Measurements from ENCODE around the gene ANKK1.

Gene ANKK1

DNA sequence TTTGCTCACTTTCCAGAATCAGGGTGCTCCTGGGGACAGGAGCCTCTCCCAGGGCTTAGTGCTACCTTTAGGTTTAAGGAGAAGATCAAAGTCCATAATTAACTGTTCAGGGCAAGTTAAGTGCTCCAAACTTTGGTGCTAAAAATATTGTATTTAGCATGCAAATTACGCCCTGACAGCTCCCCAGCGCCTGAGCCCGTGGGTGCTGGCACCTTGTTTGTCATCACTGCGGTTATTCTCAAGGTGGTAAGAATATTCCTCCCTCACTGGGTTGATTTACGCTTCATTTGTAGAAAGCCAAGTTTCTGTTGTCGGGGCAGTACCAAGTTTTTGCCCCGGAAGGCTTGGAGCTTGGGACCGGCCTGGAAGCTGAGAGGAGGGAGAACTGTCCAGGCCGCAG lies 21.3 kb downstream of the ANKK1 start:
- DNase-seq (ENCODE audit: low spot score), result no peak

DNA sequence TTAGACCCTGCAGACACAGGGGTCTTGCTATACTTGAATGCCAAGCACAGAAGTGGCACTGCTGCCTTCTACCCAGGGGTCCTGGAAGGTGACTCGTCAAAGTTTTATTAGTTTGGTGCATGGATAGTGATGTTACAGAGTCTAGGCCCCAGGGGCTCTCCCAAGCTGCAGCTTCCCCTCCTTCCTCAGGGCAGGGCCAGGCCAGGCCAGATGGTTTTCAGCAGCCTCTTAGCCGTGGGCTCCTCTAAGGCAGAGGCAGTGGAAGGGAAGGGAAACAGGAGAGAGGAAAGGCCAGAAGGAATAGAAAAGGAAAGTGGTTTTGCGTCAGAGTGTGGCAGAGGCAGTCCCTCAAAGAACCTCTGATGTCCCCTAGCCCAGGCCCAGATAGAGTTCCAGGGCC lies 21.9 kb downstream of the ANKK1 start:
- no peak for DNase-seq (ENCODE audit: low spot score)

DNA sequence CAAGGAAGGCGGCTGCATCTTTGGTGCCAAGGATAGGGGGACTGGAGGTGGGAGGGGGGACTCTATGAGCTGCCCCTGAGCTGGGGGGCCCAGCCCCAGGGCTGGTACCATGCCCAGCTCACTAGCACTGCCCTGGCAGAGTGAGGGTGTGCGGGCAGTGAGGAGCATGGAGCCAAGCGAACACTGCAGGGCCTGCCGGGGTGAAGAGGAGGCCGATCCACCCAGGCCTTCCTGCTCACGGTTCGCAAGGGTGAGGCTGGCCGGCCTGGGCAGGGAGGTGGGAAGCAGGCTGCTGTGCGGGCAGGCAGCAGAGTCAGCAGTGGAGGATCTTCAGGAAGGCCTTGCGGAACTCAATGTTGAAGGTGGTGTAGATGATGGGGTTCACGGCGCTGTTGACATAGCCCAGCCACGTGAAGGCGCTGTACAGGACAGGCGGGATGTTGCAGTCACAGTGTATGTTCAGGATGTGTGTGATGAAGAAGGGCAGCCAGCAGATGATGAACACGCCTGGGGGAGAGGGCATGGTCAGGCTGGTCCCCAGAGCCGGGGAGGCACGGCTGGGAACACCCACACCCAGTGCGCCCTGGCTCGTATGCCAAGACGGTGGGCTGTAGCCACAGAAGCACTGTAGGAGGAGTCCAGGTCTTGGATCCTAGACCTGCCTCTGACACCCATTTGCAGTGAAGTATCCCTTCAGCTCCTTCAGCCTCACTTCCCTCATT lies 23.0 kb downstream of the ANKK1 start:
- DNase-seq (ENCODE audit: low spot score), result no peak

DNA sequence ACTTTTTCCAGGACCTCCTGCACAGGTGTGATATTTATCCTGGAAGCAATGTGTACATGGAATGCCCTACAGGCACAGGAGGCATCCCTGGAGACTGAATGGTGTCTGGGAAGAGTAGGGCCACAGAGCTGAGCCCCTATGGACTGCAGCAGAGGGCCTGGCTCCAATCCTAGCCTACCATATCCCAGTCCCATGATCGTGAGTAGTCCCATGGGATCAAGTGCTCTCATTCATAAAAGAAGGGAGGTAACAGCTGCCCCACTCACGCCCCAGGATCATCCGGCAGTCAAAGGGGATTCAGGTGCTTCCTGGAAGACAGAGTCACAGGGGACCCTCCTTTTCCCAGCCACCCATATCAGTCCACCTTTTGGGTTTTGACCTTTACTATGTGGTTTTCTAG lies 24.0 kb downstream of the ANKK1 start:
- DNase-seq (ENCODE audit: low spot score), result no peak

DNA sequence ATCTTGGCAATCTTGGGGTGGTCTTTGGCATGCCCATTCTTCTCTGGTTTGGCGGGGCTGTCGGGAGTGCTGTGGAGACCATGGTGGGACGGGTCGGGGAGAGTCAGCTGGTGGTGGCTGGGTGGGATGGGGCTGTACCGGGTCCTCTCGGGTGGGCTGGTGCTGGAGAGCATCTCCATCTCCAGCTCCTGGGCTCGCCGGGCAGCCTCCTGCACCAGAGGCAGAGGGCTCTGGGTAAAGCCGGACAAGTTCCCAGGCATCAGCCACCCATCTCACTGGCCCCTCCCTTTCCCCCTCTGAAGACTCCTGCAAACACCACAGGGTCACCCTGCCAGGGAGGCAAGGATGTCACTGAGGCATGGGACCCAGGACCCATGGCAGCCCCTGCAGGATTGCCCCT lies 25.1 kb downstream of the ANKK1 start:
- DNase-seq (ENCODE audit: low spot score), result no peak

DNA sequence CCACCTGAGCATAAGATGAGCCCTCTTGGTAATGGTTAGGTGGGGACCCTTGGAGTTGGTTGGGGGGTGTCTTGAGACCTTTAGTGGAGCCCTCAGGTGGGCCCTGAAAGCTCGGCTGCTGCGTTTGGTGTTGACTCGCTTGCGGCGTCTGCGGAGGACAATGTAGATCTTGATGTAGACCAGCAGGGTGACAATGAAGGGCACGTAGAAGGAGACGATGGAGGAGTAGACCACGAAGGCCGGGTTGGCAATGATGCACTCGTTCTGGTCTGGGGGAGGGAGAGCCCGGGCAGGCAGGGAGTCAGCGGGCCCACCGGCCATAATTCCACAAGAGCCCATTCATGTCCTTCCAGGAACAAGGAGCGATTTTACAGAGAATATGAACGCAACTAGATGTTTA lies 27.8 kb downstream of the ANKK1 start:
- DNase-seq (ENCODE audit: low spot score), result no peak

DNA sequence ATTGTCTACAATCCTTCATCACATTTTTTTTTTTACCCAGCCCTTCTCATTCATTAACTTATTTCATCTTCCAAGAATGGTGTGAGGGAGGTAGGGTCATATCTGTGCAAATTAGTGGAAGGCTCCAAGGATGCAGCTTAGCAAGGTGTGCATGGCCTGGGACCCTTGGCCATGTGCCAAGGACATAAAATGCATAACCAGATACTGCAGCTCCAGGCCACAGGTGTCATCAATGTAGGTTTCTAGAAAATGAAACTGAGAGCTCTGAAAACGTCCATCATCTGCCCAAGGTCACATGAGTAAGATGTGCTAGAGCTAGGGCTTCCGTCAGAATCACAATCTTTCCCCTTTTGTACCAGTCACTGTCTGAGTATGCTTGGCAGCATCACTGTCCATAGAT lies 29.8 kb downstream of the ANKK1 start:
- DNase-seq (ENCODE audit: low spot score), result no peak

GRCh38 chr11:113419454-113420003 lies 31.9 kb downstream of the ANKK1 start:
- no peak for DNase-seq (ENCODE audit: low spot score)

- DNase-seq (ENCODE audit: low spot score), result no peak
These were observed 33.2 kb downstream of the ANKK1 start for GRCh38 chr11:113420808-113421207.

GRCh38 chr11:113426686-113427085 lies 39.1 kb downstream of the ANKK1 start:
- DNase-seq (ENCODE audit: low spot score), result no peak

- DNase-seq (ENCODE audit: low spot score), result no peak
These were observed 44.2 kb downstream of the ANKK1 start for GRCh38 chr11:113431746-113432145.

DNA sequence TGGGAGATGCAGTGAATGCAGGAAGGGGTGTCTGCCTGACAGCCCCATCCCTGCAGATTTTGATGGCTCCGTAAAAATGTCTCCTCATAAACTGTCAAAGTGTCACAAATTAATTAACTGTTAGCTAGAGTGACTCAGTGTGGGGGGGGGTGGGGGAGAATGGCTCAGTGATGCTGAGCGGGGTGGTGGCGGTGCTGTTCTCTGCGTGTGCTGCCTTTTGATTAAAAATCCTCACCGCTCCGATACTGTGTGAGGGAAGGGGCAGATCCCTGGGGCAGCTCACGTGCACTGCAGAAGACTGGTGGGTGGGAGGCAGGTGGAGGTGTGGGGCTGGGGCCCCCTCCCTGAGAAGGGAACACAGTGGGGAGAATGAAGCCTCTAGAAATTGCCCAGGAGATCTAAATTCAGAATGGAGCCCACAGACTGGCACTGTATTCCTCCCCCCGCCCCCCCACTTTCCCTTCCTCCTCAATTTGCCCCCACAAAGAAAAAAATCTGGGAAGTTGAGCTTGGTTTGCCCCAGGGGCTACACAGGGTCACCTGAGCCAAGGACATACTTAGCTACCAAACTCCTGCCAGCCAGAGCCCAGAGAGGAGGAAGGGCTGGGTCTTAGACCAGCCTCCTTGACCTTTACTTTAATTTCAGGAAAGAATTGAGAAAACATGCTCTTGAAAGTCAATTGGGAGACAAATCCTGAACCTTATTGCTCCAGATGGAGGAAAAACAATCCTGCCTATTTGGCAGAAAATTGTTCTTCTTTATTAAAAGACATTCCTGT lies 47.8 kb downstream of the ANKK1 start:
- no peak for DNase-seq (ENCODE audit: low spot score)

DNA sequence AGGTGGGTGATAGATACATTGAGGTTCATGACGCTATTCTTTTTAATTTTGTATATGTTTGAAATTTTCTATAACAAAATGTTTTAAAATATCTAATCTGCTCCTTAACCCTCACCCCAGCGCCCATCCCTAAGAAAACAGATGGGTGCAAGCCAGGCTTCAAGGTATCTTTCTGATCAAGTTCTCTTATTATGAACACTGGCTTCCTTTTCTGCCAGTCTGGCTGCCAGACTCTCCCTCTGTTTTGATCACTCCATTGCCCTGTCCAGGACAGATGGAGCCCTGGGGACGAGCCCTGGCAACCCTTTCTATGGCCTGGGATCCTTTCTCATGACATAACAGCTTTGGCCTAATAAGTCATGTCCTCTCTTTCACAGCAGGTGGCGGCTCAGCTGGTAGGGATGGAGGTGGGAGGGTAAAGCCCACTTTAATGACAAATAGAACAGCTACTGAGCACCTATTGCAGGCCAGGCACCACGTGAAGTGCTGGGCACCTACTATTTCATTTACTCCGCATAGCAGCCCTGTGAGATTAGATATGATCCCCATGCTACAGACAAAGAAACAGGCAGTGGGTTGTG lies 49.2 kb downstream of the ANKK1 start:
- DNase-seq (ENCODE audit: low spot score), result no peak

DNA sequence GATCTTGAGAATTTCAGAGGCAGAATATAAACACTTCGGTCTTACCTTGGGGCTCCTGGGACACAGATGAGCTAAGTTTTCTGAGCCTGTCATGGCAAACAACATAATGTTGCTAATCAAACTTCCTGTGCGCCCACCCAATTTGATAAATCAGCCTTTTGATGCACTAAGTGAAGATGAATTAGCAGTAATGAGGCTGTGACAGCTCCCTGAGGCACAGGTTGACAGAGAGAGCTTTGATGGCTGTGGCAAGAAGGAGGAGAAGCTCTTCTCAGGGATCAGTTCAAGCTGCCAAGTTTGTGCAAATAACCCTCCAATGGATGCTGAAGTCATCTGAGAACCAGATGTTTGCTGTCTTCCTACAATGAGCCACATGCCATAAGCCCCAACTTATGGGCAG lies 53.2 kb downstream of the ANKK1 start:
- DNase-seq (ENCODE audit: low spot score), result no peak

DNA sequence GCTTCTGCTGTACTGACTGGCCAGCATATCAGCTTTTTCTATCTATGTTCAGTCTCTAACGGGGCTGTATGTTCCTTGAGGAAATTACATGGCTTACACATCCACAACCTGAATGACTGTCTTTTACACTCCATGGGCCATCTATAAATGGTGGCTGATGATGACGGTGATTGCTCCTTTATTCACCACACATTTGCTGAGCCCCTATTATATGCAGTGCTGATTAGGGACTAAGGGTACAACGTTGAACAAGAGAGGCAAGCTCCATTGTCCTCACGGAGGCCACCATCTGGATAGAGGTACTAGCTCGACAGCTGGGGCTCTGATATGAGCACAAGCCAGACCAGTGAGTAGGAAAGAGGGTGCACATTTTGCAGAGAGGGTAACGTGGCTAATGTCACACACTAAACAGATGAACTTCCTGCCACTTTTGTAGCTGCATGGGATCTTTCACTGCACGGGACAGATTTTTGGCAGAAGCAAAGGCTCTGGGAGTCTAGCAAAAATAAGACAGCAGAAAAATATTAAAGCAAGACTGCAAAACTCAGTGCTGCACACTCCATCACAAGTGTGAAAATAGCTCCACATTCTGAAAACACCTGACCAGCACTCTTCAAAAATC lies 57.0 kb downstream of the ANKK1 start:
- no peak for DNase-seq (ENCODE audit: low spot score)

DNA sequence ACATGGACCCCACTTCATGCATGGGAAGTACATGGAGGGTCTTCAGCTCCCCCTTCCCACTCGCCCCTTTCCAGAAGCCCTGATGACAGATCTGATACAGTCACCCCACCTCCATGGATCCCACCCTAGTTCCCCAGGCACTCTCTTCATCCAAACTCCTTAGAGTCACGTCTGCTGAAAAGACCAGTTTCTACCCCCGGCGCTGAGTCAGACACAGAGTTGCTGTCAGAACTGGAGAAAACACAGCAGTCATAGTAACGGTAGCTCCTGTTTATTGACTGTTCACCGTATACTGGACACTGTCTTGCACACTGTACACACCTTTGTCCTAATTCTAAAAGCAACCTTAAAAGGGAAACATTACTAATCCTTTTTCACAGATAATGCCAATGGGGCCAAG lies 58.5 kb downstream of the ANKK1 start:
- DNase-seq (ENCODE audit: low spot score), result no peak

- no peak for DNase-seq (ENCODE audit: low spot score)
These were observed 59.4 kb downstream of the ANKK1 start for GRCh38 chr11:113446938-113447337.

- DNase-seq (ENCODE audit: low spot score), result no peak
These were observed 60.2 kb downstream of the ANKK1 start for GRCh38 chr11:113447621-113448315.

DNA sequence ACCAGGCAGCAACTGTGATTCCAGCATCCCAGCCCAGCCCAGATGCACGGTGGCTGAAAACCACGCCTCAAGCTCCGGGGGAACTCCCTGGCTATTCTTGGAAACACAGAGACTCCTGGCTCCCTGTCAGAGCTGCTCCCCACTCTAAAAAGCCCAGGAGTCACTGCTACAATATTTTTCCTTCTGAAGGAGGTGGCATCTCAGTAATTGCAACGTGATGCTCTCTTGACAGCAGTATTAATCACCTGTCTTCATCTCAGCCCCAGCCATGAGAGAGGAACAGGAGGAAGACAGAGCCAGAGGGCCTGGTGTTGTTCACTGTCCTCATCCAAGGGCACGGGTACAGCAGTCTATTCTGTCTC lies 60.7 kb downstream of the ANKK1 start:
- DNase-seq (ENCODE audit: low spot score), result no peak

GRCh38 chr11:113449743-113450142 lies 62.2 kb downstream of the ANKK1 start:
- DNase-seq (ENCODE audit: low spot score), result no peak
